OCI-M2 (cell line): ENCODE results near the gene LRRC51.
A peak's percentile ranks its signal among the peaks of the same experiment; 100 is the strongest.

ENCODE experiments used
- DNase-seq: peaks from one replicate; lab custom pipeline; 2025; ENCODE audit not compliant: unreplicated experiment; lab: John Stamatoyannopoulos, UW

LRRC51 gene

GRCh38 chr11:72080326-72081183, at the start of gene LRRC51, which contains the start of gene NUMA1:
Gene LRRC51 (plus strand): TSS chr11:72080850. CDS start chr11:72089084, 8,234 bp downstream.
Gene NUMA1 (minus strand): TSS chr11:72080542. CDS start chr11:72035943, 44,599 bp downstream.
- peak; percentile 90 for DNase-seq

- no peak for DNase-seq
Observed at GRCh38 chr11:72036687-72037086, 44.0 kb upstream of the LRRC51 start.

- no peak for DNase-seq
Observed at GRCh38 chr11:72037554-72038311, 42.9 kb upstream of the LRRC51 start.

- no peak for DNase-seq
Observed at GRCh38 chr11:72038491-72038890, 42.2 kb upstream of the LRRC51 start.

GRCh38 chr11:72039031-72039855, 41.4 kb upstream of the LRRC51 start:
- DNase-seq = no peak

- DNase-seq = no peak
Observed at GRCh38 chr11:72039856-72040401, 40.7 kb upstream of the LRRC51 start.

GRCh38 chr11:72040491-72041363, 39.9 kb upstream of the LRRC51 start:
- no peak for DNase-seq

- no peak for DNase-seq
Observed at GRCh38 chr11:72041364-72042063, 39.1 kb upstream of the LRRC51 start.

GRCh38 chr11:72042064-72042745, 38.4 kb upstream of the LRRC51 start:
- no peak for DNase-seq

- DNase-seq = no peak
Observed at GRCh38 chr11:72045849-72046248, 34.8 kb upstream of the LRRC51 start.

- no peak for DNase-seq
Observed at GRCh38 chr11:72048766-72049460, 31.7 kb upstream of the LRRC51 start.

- no peak for DNase-seq
Observed at GRCh38 chr11:72058416-72059034, 22.1 kb upstream of the LRRC51 start.

- no peak for DNase-seq
Observed at GRCh38 chr11:72061739-72062396, 18.8 kb upstream of the LRRC51 start.

- DNase-seq = no peak
Observed at GRCh38 chr11:72066855-72067254, 13.8 kb upstream of the LRRC51 start.

GRCh38 chr11:72067266-72067665, 13.4 kb upstream of the LRRC51 start:
- DNase-seq = no peak

- no peak for DNase-seq
Observed at GRCh38 chr11:72067676-72068075, 13.0 kb upstream of the LRRC51 start.

GRCh38 chr11:72069200-72069599, 11.4 kb upstream of the LRRC51 start:
- DNase-seq = no peak
